ENCODE results near the gene ITGB8. TPM values are rescaled to one million over a fixed set of nuclear protein-coding genes. Genes with fewer than 3 reads are reported as not detected.

Gene ITGB8
- total and polyA plus RNA-seq, 9 donors: 4.4 to 11.8 (median 5.4) TPM

- Histone ChIP-seq H3K36me3 (ENCODE audit: control insufficient read depth, insufficient read depth, low read length) (no peaks in the 10 kb centered on the region), H3K9me3 (replicated peaks; ENCODE audit: control insufficient read depth, low read depth, low read length) (no peaks in the 10 kb centered on the region), H3K4me3 (ENCODE audit: low read length) (no peak overlapping the region), H3K27ac (ENCODE audit: low read length) (no peak overlapping the region), H3K4me1 (ENCODE audit: control insufficient read depth, insufficient read depth, low read length) (no peaks in the 10 kb centered on the region), H3K27me3 (ENCODE audit: control insufficient read depth, insufficient read depth, low read length) (no peaks in the 10 kb centered on the region)
- no peak for DNase-seq
- WGBS (ENCODE audit: insufficient coverage): 67% methylated on average over 1 of the region's 3 CpGs
Measured at GRCh38 chr7:20320322-20320721, 10.4 kb upstream of the ITGB8 start.

DNA sequence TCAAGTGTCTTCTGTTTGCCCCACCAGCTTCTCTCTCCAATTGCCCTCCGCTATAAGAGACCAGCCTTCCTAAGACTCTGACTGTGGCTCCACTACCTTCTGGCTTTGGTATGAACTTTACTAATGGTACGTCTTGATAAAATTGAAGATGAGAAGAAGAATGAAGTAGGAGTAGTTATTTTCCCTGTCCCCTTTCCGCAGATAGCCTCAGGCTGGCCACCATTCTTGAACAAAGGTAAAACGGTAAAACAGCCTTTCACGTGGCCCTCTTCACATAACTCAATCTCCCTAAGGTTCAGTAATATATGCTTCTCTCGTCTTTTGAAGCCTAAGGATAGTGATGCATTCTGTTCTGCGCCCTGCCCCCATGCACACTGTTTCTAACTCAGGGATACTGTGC is 9.9 kb upstream of the ITGB8 start:
- no peak overlapping the region for H3K4me3 ChIP-seq (ENCODE audit: low read length)
- no peaks in the 10 kb centered on the region for H3K4me1 ChIP-seq (ENCODE audit: control insufficient read depth, insufficient read depth, low read length)
- 90% methylated on average over 3 of the region's 7 CpGs for WGBS (ENCODE audit: insufficient coverage)
- H3K36me3 ChIP-seq (ENCODE audit: control insufficient read depth, insufficient read depth, low read length): no peaks in the 10 kb centered on the region
- no peak overlapping the region for H3K27ac ChIP-seq (ENCODE audit: low read length)
- DNase-seq: no peak
- no peaks in the 10 kb centered on the region for H3K27me3 ChIP-seq (ENCODE audit: control insufficient read depth, insufficient read depth, low read length)
- no peaks in the 10 kb centered on the region for H3K9me3 ChIP-seq (replicated peaks; ENCODE audit: control insufficient read depth, low read depth, low read length)

DNA sequence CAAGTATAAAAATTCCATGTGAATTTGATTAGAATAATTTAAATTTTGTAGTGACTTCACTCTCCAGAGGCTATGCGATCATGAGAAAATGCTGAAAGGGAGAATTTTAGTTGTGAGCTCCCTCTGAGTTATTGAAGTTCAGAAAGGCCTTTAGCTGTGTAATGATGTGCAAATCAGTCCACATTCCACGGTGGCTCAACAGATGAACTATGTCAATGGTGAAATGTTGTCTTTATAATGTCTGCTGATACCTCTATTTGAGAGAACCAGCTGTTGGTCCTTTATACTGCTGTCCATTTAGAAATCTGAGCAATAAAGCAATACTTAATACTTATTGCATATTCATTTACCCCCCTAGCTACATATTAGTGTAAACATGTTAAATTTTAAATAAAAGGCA is 7.1 kb upstream of the ITGB8 start:
- H3K4me1 ChIP-seq (ENCODE audit: control insufficient read depth, insufficient read depth, low read length): no peaks in the 10 kb centered on the region
- no peaks in the 10 kb centered on the region for H3K36me3 ChIP-seq (ENCODE audit: control insufficient read depth, insufficient read depth, low read length)
- no peaks in the 10 kb centered on the region for H3K9me3 ChIP-seq (replicated peaks; ENCODE audit: control insufficient read depth, low read depth, low read length)
- no peak overlapping the region for H3K4me3 ChIP-seq (ENCODE audit: low read length)
- no peak overlapping the region for H3K27ac ChIP-seq (ENCODE audit: low read length)
- peak; percentile 13 for DNase-seq
- WGBS (ENCODE audit: insufficient coverage): 71% methylated on average over 1 of the region's 2 CpGs
- H3K27me3 ChIP-seq (ENCODE audit: control insufficient read depth, insufficient read depth, low read length): no peaks in the 10 kb centered on the region

- no peak overlapping the region for H3K4me3 ChIP-seq (ENCODE audit: low read length)
- H3K9me3 ChIP-seq (replicated peaks; ENCODE audit: control insufficient read depth, low read depth, low read length): no peaks in the 10 kb centered on the region
- no peak for DNase-seq
- H3K27ac ChIP-seq (ENCODE audit: low read length): no peak overlapping the region
- H3K27me3 ChIP-seq (ENCODE audit: control insufficient read depth, insufficient read depth, low read length): no peaks in the 10 kb centered on the region
- peaks cover 2% of the 10 kb centered on the region for H3K4me1 ChIP-seq (ENCODE audit: control insufficient read depth, insufficient read depth, low read length)
- WGBS (ENCODE audit: insufficient coverage): 100% methylated on average over 1 of the region's 4 CpGs
- no peaks in the 10 kb centered on the region for H3K36me3 ChIP-seq (ENCODE audit: control insufficient read depth, insufficient read depth, low read length)
Measured at GRCh38 chr7:20326342-20326741, 4.4 kb upstream of the ITGB8 start.

DNA sequence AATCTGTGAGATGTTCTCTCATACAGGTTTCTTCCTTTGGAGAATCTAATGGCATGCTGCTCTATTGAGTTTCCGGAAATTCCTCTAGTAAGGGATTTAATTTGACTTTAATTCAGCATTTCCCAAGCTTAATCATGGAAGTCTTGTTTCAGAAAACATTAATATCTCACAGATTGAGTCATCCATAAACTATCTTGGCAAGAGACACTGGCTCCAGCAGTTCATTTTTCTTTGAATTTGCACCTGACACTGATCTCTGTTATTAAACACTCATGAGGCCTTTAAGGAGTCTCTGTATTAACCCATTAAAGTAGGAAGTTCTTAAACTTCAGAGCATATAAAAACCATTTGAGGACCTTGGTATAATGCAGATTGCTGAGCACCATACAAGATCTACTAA is 3.6 kb upstream of the ITGB8 start:
- no CpG with 5 or more reads among the region's 1 CpG for WGBS (ENCODE audit: insufficient coverage)
- no peaks in the 10 kb centered on the region for H3K36me3 ChIP-seq (ENCODE audit: control insufficient read depth, insufficient read depth, low read length)
- peaks cover 5% of the 10 kb centered on the region for H3K4me1 ChIP-seq (ENCODE audit: control insufficient read depth, insufficient read depth, low read length)
- H3K4me3 ChIP-seq (ENCODE audit: low read length): no peak overlapping the region
- H3K27ac ChIP-seq (ENCODE audit: low read length): no peak overlapping the region
- peak; percentile 66 for DNase-seq
- peaks cover 3% of the 10 kb centered on the region for H3K27me3 ChIP-seq (ENCODE audit: control insufficient read depth, insufficient read depth, low read length)
- no peaks in the 10 kb centered on the region for H3K9me3 ChIP-seq (replicated peaks; ENCODE audit: control insufficient read depth, low read depth, low read length)

DNA sequence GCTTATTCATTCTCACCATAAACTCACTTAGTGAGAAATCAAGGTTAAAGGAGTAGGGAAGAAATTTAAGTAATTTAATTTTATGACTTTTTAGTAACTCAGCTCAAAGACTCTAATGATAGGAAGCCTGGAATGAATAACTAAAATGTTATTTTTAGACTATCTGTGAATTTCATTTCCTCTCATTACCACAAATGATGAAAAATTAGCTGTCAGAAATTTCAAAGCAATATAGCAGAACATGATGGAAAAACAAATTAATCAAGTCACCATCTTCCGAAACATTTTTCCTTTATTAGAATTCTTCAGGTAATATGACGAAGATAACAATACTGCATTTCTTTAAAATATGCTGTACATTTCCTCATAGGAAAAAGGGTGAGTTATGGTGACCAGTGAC is 2.7 kb upstream of the ITGB8 start:
- no peak overlapping the region for H3K27ac ChIP-seq (ENCODE audit: low read length)

GRCh38 chr7:20328692-20329091 is 2.0 kb upstream of the ITGB8 start:
- no CpG with 5 or more reads among the region's 1 CpG for WGBS (ENCODE audit: insufficient coverage)
- Histone ChIP-seq H3K4me3 (ENCODE audit: low read length) (no peak overlapping the region), H3K9me3 (replicated peaks; ENCODE audit: control insufficient read depth, low read depth, low read length) (no peaks in the 10 kb centered on the region), H3K27me3 (ENCODE audit: control insufficient read depth, insufficient read depth, low read length) (peaks cover 3% of the 10 kb centered on the region), H3K27ac (ENCODE audit: low read length) (no peak overlapping the region), H3K36me3 (ENCODE audit: control insufficient read depth, insufficient read depth, low read length) (no peaks in the 10 kb centered on the region), H3K4me1 (ENCODE audit: control insufficient read depth, insufficient read depth, low read length) (peaks cover 6% of the 10 kb centered on the region)
- no peak for DNase-seq

More for the DNA sequence above, 2.7 kb upstream of the ITGB8 start:
- no peaks in the 10 kb centered on the region for H3K9me3 ChIP-seq (replicated peaks; ENCODE audit: control insufficient read depth, low read depth, low read length)
- H3K4me1 ChIP-seq (ENCODE audit: control insufficient read depth, insufficient read depth, low read length): peaks cover 6% of the 10 kb centered on the region
- H3K4me3 ChIP-seq (ENCODE audit: low read length): no peak overlapping the region
- no CpG with 5 or more reads among the region's 2 CpGs for WGBS (ENCODE audit: insufficient coverage)
- no peak for DNase-seq
- H3K27me3 ChIP-seq (ENCODE audit: control insufficient read depth, insufficient read depth, low read length): peaks cover 3% of the 10 kb centered on the region
- no peaks in the 10 kb centered on the region for H3K36me3 ChIP-seq (ENCODE audit: control insufficient read depth, insufficient read depth, low read length)

GRCh38 chr7:20329389-20330238 is 1.1 kb upstream of the ITGB8 start:
- H3K36me3 ChIP-seq (ENCODE audit: control insufficient read depth, insufficient read depth, low read length): no peaks in the 10 kb centered on the region
- H3K9me3 ChIP-seq (replicated peaks; ENCODE audit: control insufficient read depth, low read depth, low read length): no peaks in the 10 kb centered on the region
- H3K27me3 ChIP-seq (ENCODE audit: control insufficient read depth, insufficient read depth, low read length): peaks cover 3% of the 10 kb centered on the region
- peak overlapping the region; percentile 74 for H3K4me3 ChIP-seq (ENCODE audit: low read length)
- peak overlapping the region; percentile 96 for H3K27ac ChIP-seq (ENCODE audit: low read length)
- WGBS (ENCODE audit: insufficient coverage): 0% methylated on average over 9 of the region's 31 CpGs
- peaks cover 6% of the 10 kb centered on the region for H3K4me1 ChIP-seq (ENCODE audit: control insufficient read depth, insufficient read depth, low read length)
- peak; percentile 91 for DNase-seq

- peak overlapping the region; percentile 74 for H3K4me3 ChIP-seq (ENCODE audit: low read length)
- peaks cover 6% of the 10 kb centered on the region for H3K4me1 ChIP-seq (ENCODE audit: control insufficient read depth, insufficient read depth, low read length)
- peaks cover 3% of the 10 kb centered on the region for H3K27me3 ChIP-seq (ENCODE audit: control insufficient read depth, insufficient read depth, low read length)
- H3K27ac ChIP-seq (ENCODE audit: low read length): peak overlapping the region; percentile 96
- WGBS (ENCODE audit: insufficient coverage): under 1% methylated on average over 76 of the region's 92 CpGs
- H3K36me3 ChIP-seq (ENCODE audit: control insufficient read depth, insufficient read depth, low read length): no peaks in the 10 kb centered on the region
- DNase-seq: peak; percentile 69
- H3K9me3 ChIP-seq (replicated peaks; ENCODE audit: control insufficient read depth, low read depth, low read length): no peaks in the 10 kb centered on the region
Measured at GRCh38 chr7:20330928-20331909, 519 bp downstream of the ITGB8 start.
